GM12878 (cell line): ENCODE results near the gene EXOC7. TPM values are rescaled to one million over a fixed set of nuclear protein-coding genes. Genes with fewer than 3 reads are reported as not detected.

Experiments
- ATAC-seq: fragments of 200-7000 bp; cut with Tn5 transposase; 3 replicates; pipeline ENCODE4 v1.9.1; 2020; ENCODE audit warnings: mild to moderate bottlenecking, moderate library complexity
- BruUV-seq: library from RNA; stranded (reverse); fragments of 400-500 nt; replicated peaks from 2 replicates; lab custom pipeline; 2021; lab: Mats Ljungman, UMichigan
- CTCF ChIA-PET: fragments of 300-600 bp; sonication (Branson Sonifier 250); formaldehyde crosslinking; extraction: SDS; loops from one replicate; lab custom pipeline; 2021; ENCODE audit warnings: inconsistent platforms; lab: Yijun Ruan, JAX
- POLR2A ChIA-PET: fragments of 350-600 bp; formaldehyde crosslinking; extraction: SDS; loops from one replicate; lab custom pipeline; 2021; ENCODE audit warnings: inconsistent platforms; lab: Charles Lee
- RAD21 ChIA-PET: fragments of 300-600 bp; sonication (Branson Sonifier 250); formaldehyde crosslinking; loops from one replicate; lab custom pipeline; 2023; ENCODE audit warnings: antibody characterized with exemption; ENCODE audit not compliant: unreplicated experiment; lab: Charles Lee
- SMC1A ChIA-PET: fragments of 300-600 bp; sonication (Branson Sonifier 250); formaldehyde crosslinking; loops from one replicate; lab custom pipeline; 2023; ENCODE audit not compliant: unreplicated experiment, uncharacterized antibody; lab: Charles Lee
- DNase-seq: peaks from one replicate; pipeline ENCODE4 v3.0.0-alpha.2; 2011; ENCODE audit warnings: low read depth, low spot score
- FAIRE-seq: peaks from 3 replicates; lab custom pipeline; 2011; peaks lifted over from hg19 to GRCh38; lab: Jason Lieb, UNC
- H2AFZ ChIP-seq: 2 replicates; pipeline ENCODE4 v1.6.0; 2011; ENCODE audit warnings: low read depth, low read length, control low read depth; ENCODE audit not compliant: control insufficient read depth
- H3K27ac ChIP-seq: 2 replicates; pipeline ENCODE4 v1.5.1; 2011; ENCODE audit warnings: control low read depth; ENCODE audit not compliant: control insufficient read depth, insufficient read depth
- H3K27me3 ChIP-seq, 2 experiments: replicated peaks in 1 of 2; 2 replicates each; pipeline versions ENCODE4 v1.6.0 to v1.6.1; 2011; ENCODE audit warnings: low read length in 1 of 2; ENCODE audit not compliant: control insufficient read depth in 2 of 2, insufficient read depth in 2 of 2
- H3K36me3 ChIP-seq, 2 experiments: 2 replicates each; pipeline ENCODE4 v1.5.1; 2011; ENCODE audit warnings: low read length in 1 of 2; ENCODE audit not compliant: control insufficient read depth in 2 of 2, insufficient read depth in 2 of 2
- H3K4me1 ChIP-seq: 2 replicates; pipeline ENCODE4 v1.6.1; 2011; ENCODE audit warnings: mild to moderate bottlenecking, low read length, moderate library complexity, mixed read lengths; ENCODE audit not compliant: control insufficient read depth, insufficient read depth
- H3K4me2 ChIP-seq: 2 replicates; pipeline ENCODE4 v1.6.0; 2011; ENCODE audit warnings: control low read depth; ENCODE audit not compliant: control insufficient read depth, insufficient read depth
- H3K4me3 ChIP-seq: fragments of 200-600 bp; sonication (generic); 2 replicates; pipeline ENCODE4 v1.5.1; 2016
- H3K79me2 ChIP-seq: 2 replicates; pipeline ENCODE4 v1.6.0; 2011; ENCODE audit warnings: low read length; ENCODE audit not compliant: control insufficient read depth, insufficient read depth
- H3K9ac ChIP-seq: 2 replicates; pipeline ENCODE4 v1.8.0; 2011; ENCODE audit warnings: low read length, control low read depth, mixed read lengths; ENCODE audit not compliant: control insufficient read depth, insufficient read depth
- H3K9me3 ChIP-seq: replicated peaks from 3 replicates; pipeline ENCODE4 v1.5.1; 2011; ENCODE audit warnings: mild to moderate bottlenecking, low read length; ENCODE audit not compliant: control insufficient read depth, insufficient read depth
- H4K20me1 ChIP-seq: 2 replicates; pipeline ENCODE4 v1.6.0; 2011; ENCODE audit not compliant: control insufficient read depth, insufficient read depth
- CBX3 ChIP-seq: fragments of 200-600 bp; sonication (generic); IDR thresholded peaks from 2 replicates; pipeline ENCODE4 v1.6.1; 2016; ENCODE audit warnings: low read depth, borderline replicate concordance
- CHD2 ChIP-seq: IDR thresholded peaks from 2 replicates; pipeline ENCODE4 v1.6.1; 2011; ENCODE audit warnings: low read depth, low read length, improper control_type of control experiment, borderline replicate concordance
- CREM ChIP-seq: IDR thresholded peaks from 2 replicates; pipeline ENCODE4 v1.6.1; 2014; ENCODE audit warnings: antibody characterized with exemption, low read depth
- IKZF2 ChIP-seq, 2 experiments: fragments of 450-650 bp; IDR thresholded peaks; 2 replicates each; pipeline ENCODE4 v1.6.1; 2017; ENCODE audit warnings: mild to moderate bottlenecking in 2 of 2, moderate library complexity in 2 of 2
- JUNB ChIP-seq: IDR thresholded peaks from 2 replicates; pipeline ENCODE4 v1.6.1; 2016; ENCODE audit warnings: antibody characterized with exemption, mild to moderate bottlenecking
- JUND ChIP-seq: IDR thresholded peaks from 2 replicates; pipeline ENCODE4 v1.6.1; 2012; ENCODE audit warnings: low read depth, mild to moderate bottlenecking, low read length, improper control_type of control experiment, moderate library complexity
- MEF2A ChIP-seq: IDR thresholded peaks from 2 replicates; pipeline ENCODE4 v1.6.1; 2011; ENCODE audit warnings: low read depth, mild to moderate bottlenecking, low read length, moderate library complexity; ENCODE audit not compliant: insufficient read depth
- MLLT1 ChIP-seq: fragments of 450-650 bp; IDR thresholded peaks from 2 replicates; pipeline ENCODE4 v1.6.1; 2016; ENCODE audit warnings: mild to moderate bottlenecking
- MTA2 ChIP-seq: fragments of 450-650 bp; IDR thresholded peaks from 2 replicates; pipeline ENCODE4 v1.6.1; 2016; ENCODE audit warnings: low read depth, mild to moderate bottlenecking, moderate library complexity
- MYB ChIP-seq: fragments of 150-350 bp; IDR thresholded peaks from 2 replicates; pipeline ENCODE4 v1.6.1; 2014; ENCODE audit warnings: mild to moderate bottlenecking, low read depth, low read length, borderline replicate concordance
- PML ChIP-seq: IDR thresholded peaks from 2 replicates; pipeline ENCODE4 v1.6.1; 2012; ENCODE audit warnings: low read length, inconsistent platforms
- POLR2AphosphoS5 ChIP-seq: IDR thresholded peaks from 2 replicates; pipeline ENCODE4 v1.6.1; 2011; ENCODE audit warnings: mild to moderate bottlenecking, low read length, inconsistent platforms
- RFX5 ChIP-seq: IDR thresholded peaks from 2 replicates; pipeline ENCODE4 v1.6.1; 2011; ENCODE audit warnings: low read depth, low read length, improper control_type of control experiment
- SIX5 ChIP-seq: IDR thresholded peaks from 2 replicates; pipeline ENCODE4 v1.6.1; 2011; ENCODE audit warnings: mild to moderate bottlenecking, low read depth, low read length, moderate library complexity; ENCODE audit not compliant: severe bottlenecking
- SREBF2 ChIP-seq: IDR thresholded peaks from 2 replicates; pipeline ENCODE4 v1.6.1; 2012; ENCODE audit warnings: mild to moderate bottlenecking, low read length
- SRF ChIP-seq, 2 experiments: IDR thresholded peaks; 2 replicates each; pipeline ENCODE4 v1.6.1; 2011; ENCODE audit warnings: low read depth in 2 of 2, low read length in 2 of 2, mild to moderate bottlenecking in 1 of 2, moderate library complexity in 1 of 2
- TCF3 ChIP-seq: IDR thresholded peaks from 2 replicates; pipeline ENCODE4 v1.6.1; 2012; ENCODE audit warnings: low read depth, mild to moderate bottlenecking, low read length, borderline replicate concordance; ENCODE audit not compliant: insufficient read depth
- ZBTB40 ChIP-seq: fragments of 450-650 bp; IDR thresholded peaks from 2 replicates; pipeline ENCODE4 v1.6.1; 2016; ENCODE audit warnings: mild to moderate bottlenecking, moderate library complexity, borderline replicate concordance
- WGBS: methylation state at CpG from one replicate; pipeline ENCODE4 v1.1.6; 2016; ENCODE audit warnings: low lambda C conversion rate; ENCODE audit not compliant: insufficient replicate concordance, insufficient coverage; ENCODE audit errors: missing lambda C conversion rate; 5-methylcytosine and 5-hydroxymethylcytosine counted together
- in situ Hi-C: fragments of 300-500 bp; cut with MboI; formaldehyde crosslinking; loops from 9 replicates; pipeline ENCODE4 v1.14.3; 2018; ENCODE audit warnings: mixed read lengths
- intact Hi-C: fragments of 100-400 bp; cut with micrococcal nuclease; formaldehyde crosslinking; loops from one replicate; pipeline ENCODE4 v1.14.2; 2022; ENCODE audit not compliant: unreplicated experiment
- polyA plus RNA-seq, 11 experiments: library from polyadenylated mRNA; depleted of rRNA in 4 of 11; unstranded in 6 of 11; stranded (reverse) in 5 of 11; fragments of >200 nt; fragmentation: Nextera tagmentation in 4 of 11; fragmentation: Illumina TruSeq in 1 of 11; extraction: Ambion mirVana in 4 of 11; extraction: Trizol in 1 of 11; gene quantifications; 1 replicate in 1 of 11; 2 replicates in 10 of 11; pipeline versions ENCODE4 v1.2.1 to v1.2.3, GENCODE V29; 2011 to 2016; ENCODE audit warnings: inconsistent platforms in 2 of 11, missing spikeins in 2 of 11, low read depth in 1 of 11
- total RNA-seq, 4 experiments: library from RNA; depleted of rRNA in 3 of 4; stranded (reverse); fragments of >200 nt in 3 of 4; fragmentation: Illumina TruSeq in 1 of 4; extraction: Trizol in 1 of 4; gene quantifications; 2 replicates each; pipeline versions ENCODE4 v1.2.1 to v1.2.3, GENCODE V29; 2013 to 2021

EXOC7 gene
- total and polyA plus RNA-seq, 10 of the 15 experiments (the other 5 are each of a cell fraction or from before 2014, with no cell fraction given): 18.8 to 71.3 (median 48.2) TPM

- Histone ChIP-seq H4K20me1 (no peaks in the 10 kb centered on the region), H3K9ac (no peak overlapping the region), H2AFZ (no peak overlapping the region), H3K27me3 (no peaks in the 10 kb centered on the region), H3K4me2 (no peak overlapping the region), H3K36me3 (peaks cover 0 to 6% of the 10 kb centered on the region in 2 experiments; a peak in 2 of 4 replicates), H3K9me3 (no peaks in the 10 kb centered on the region), H3K79me2 (no peaks in the 10 kb centered on the region), H3K4me3 (no peak overlapping the region), H3K27ac (no peak overlapping the region), H3K4me1 (no peaks in the 10 kb centered on the region)
- no TSS peak for BruUV-seq
- ChIA-PET CTCF (interaction anchor here (0.7 to 1.6 kb wide), 3 partner anchors 19 to 246 kb away, joined by 4 to 5 read pairs (median 4); no protein-coding TSS in a partner anchor), RAD21 (interaction anchor here (1.4 kb wide), 1 partner anchor 15 kb away, joined by 3 read pairs; no protein-coding TSS in a partner anchor), SMC1A (interaction anchor here (1.1 kb wide), 1 partner anchor 30 kb away, joined by 3 read pairs; no protein-coding TSS in a partner anchor), POLR2A (interaction anchor here (0.7 kb wide), 1 partner anchor 129 kb away, joined by 3 read pairs; the partner anchor contains the start of gene MRPL38)
- FAIRE-seq (no peak), ATAC-seq (no peak), DNase-seq (no peak)
- 78% methylated on average over 6 of the region's 6 CpGs for WGBS
- TF ChIP-seq POLR2AphosphoS5: no peak
- no peak for TF ChIP-seq CHD2
- no peak for TF ChIP-seq ZBTB40
- TF ChIP-seq SIX5: no peak
- no peak for TF ChIP-seq IKZF2 (IDR thresholded peaks at IDR 0.05)
- TF ChIP-seq CBX3: no peak
- no peak for TF ChIP-seq JUNB
- TF ChIP-seq MEF2A: no peak
- no peak for TF ChIP-seq MTA2
- TF ChIP-seq CREM: no peak
- no peak for TF ChIP-seq PML
- TF ChIP-seq SREBF2: no peak
- no peak for TF ChIP-seq TCF3
- no peak for TF ChIP-seq JUND
- TF ChIP-seq MLLT1: no peak
- no peak for TF ChIP-seq RFX5
- no peak for TF ChIP-seq SRF (IDR thresholded peaks at IDR 0.05; ENCODE audit: low read depth in 2 of 2, low read length in 2 of 2)
- no peak for TF ChIP-seq MYB
- intact Hi-C loops (no loop called here), in situ Hi-C loops (no loop called here)
Measured at GRCh38 chr17:76033139-76033538, 70.4 kb downstream of the EXOC7 start.
